Neural cell (in vitro differentiated cells): ENCODE measurements around the gene CPEB1.

Experiments used
- CTCF ChIP-seq: fragments of 450-650 bp; IDR thresholded peaks from 2 replicates; pipeline ENCODE4 v1.5.1; 2014; ENCODE audit warnings: antibody characterized with exemption, mild to moderate bottlenecking, moderate library complexity; ENCODE audit not compliant: poor library complexity, severe bottlenecking
- POLR2AphosphoS5 ChIP-seq: IDR thresholded peaks from 2 replicates; pipeline ENCODE4 v1.6.1; 2012

- TF ChIP-seq CTCF (no peak), POLR2AphosphoS5 (no peak)
These were observed 78.2 kb downstream of the CPEB1 start for GRCh38 chr15:82568986-82569385.
